Measurements from ENCODE around the gene CACNB2.
A peak's percentile ranks its signal among the peaks of the same experiment; 100 is the strongest.

The CACNB2 gene

GRCh38 chr10:18381679-18382078, 241.5 kb downstream of the CACNB2 start:
- no peak for DNase-seq

GRCh38 chr10:18397906-18398305, 257.7 kb downstream of the CACNB2 start:
- DNase-seq: no peak

GRCh38 chr10:18399158-18399557, 258.9 kb downstream of the CACNB2 start:
- no peak for DNase-seq

GRCh38 chr10:18400201-18400905, 260.1 kb downstream of the CACNB2 start:
- DNase-seq: peak in 34 of 58 donors; percentile 3 to 72 (median 28)

- DNase-seq: peak in 11 of 58 donors; percentile 3 to 19 (median 7)
These were observed 260.7 kb downstream of the CACNB2 start for GRCh38 chr10:18400906-18401245.

- DNase-seq: no peak
These were observed 261.4 kb downstream of the CACNB2 start for GRCh38 chr10:18401416-18402195.

GRCh38 chr10:18402853-18403252, 262.6 kb downstream of the CACNB2 start:
- DNase-seq: peak in 4 of 58 donors; percentile 5 to 7 (median 6)

GRCh38 chr10:18404530-18404929, 264.3 kb downstream of the CACNB2 start:
- no peak for DNase-seq

- DNase-seq: no peak
These were observed 265.9 kb downstream of the CACNB2 start for GRCh38 chr10:18406136-18406535.

GRCh38 chr10:18409599-18410397, 269.6 kb downstream of the CACNB2 start:
- no peak for DNase-seq

- DNase-seq: peak in 1 of 58 donors; percentile 3
These were observed 273.8 kb downstream of the CACNB2 start for GRCh38 chr10:18414061-18414460.

- no peak for DNase-seq
These were observed 277.8 kb downstream of the CACNB2 start for GRCh38 chr10:18417950-18418527.

GRCh38 chr10:18418541-18419215, 278.5 kb downstream of the CACNB2 start:
- peak in 6 of 58 donors; percentile 2 to 70 (median 17) for DNase-seq

GRCh38 chr10:18419945-18420344, 279.7 kb downstream of the CACNB2 start:
- DNase-seq: no peak

- DNase-seq: no peak
These were observed 281.6 kb downstream of the CACNB2 start for GRCh38 chr10:18421726-18422293.

- DNase-seq: no peak
These were observed 282.9 kb downstream of the CACNB2 start for GRCh38 chr10:18423058-18423637.

GRCh38 chr10:18424200-18424599, 284.0 kb downstream of the CACNB2 start:
- no peak for DNase-seq

- no peak for DNase-seq
These were observed 289.1 kb downstream of the CACNB2 start for GRCh38 chr10:18429335-18429734.

- no peak for DNase-seq
These were observed 296.7 kb downstream of the CACNB2 start for GRCh38 chr10:18436902-18437301.

- no peak for DNase-seq
These were observed 297.3 kb downstream of the CACNB2 start for GRCh38 chr10:18437486-18437885.
